Measurements from ENCODE around the gene GTF2H1.
"Not testable (repeated sequence)": the region's sequence is repeated elsewhere in the genome, so short reads cannot be mapped to it uniquely, and the experiment has no call there.

GTF2H1 gene

DNA sequence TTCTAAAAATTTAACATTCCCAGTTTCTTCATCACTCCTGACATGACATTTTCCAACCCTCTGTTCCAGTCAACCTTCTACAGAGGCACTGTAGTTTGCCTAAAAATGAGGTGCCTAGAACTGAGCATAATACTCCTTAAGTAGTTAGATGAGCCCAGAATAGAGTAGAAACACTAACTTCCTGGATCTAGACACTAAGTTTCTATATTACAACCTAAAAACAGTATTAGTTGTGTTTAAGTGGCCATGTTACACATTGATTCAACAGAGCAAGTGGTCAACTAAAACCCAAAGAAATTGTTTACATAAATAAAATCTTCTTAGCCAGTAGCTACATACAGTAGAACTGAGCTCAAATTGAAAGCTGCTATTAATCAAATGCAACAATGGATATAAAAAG is 1.8 kb upstream of the GTF2H1 start:
- H3K4me1 ChIP-seq (ENCODE audit: control insufficient read depth, low read depth, low read length): peaks cover 4% of the 10 kb centered on the region
- no peak overlapping the region for H3K4ac ChIP-seq (ENCODE audit: low read depth, low read length)
- H3K36me3 ChIP-seq (ENCODE audit: control insufficient read depth, insufficient read depth, low read length): no peaks in the 10 kb centered on the region
- H3K56ac ChIP-seq (ENCODE audit: low read length): peak overlapping the region; percentile 70
- no peak overlapping the region for H3K4me2 ChIP-seq (ENCODE audit: low read length)
- H2AK5ac ChIP-seq (ENCODE audit: low read length): no peak overlapping the region
- H2BK5ac ChIP-seq (ENCODE audit: low read length): no peak overlapping the region
- no peak overlapping the region for H4K8ac ChIP-seq (ENCODE audit: low read depth, low read length)
- no peak overlapping the region for H3K4me3 ChIP-seq (ENCODE audit: low read length)
- no peak overlapping the region for H4K5ac ChIP-seq (ENCODE audit: low read length)
- H3K27me3 ChIP-seq (ENCODE audit: insufficient read depth, low read length, poor library complexity): no peaks in the 10 kb centered on the region
- no peak overlapping the region for H2BK15ac ChIP-seq (replicated peaks; ENCODE audit: low read depth)
- no peak overlapping the region for H3K27ac ChIP-seq (ENCODE audit: low read depth, low read length)
- H3K18ac ChIP-seq (ENCODE audit: low read length): no peak overlapping the region
- no peak overlapping the region for H3K23ac ChIP-seq (ENCODE audit: low read length)
- peaks cover 19% of the 10 kb centered on the region for H3K79me1 ChIP-seq (ENCODE audit: low read length)
- H3K9ac ChIP-seq (ENCODE audit: low read length): peak overlapping the region; percentile 24
- no peak for DNase-seq
- H3K79me2 ChIP-seq (ENCODE audit: control insufficient read depth, insufficient read depth, low read length): peaks cover 54% of the 10 kb centered on the region
- no peak overlapping the region for H2BK120ac ChIP-seq (ENCODE audit: low read depth, low read length)

DNA sequence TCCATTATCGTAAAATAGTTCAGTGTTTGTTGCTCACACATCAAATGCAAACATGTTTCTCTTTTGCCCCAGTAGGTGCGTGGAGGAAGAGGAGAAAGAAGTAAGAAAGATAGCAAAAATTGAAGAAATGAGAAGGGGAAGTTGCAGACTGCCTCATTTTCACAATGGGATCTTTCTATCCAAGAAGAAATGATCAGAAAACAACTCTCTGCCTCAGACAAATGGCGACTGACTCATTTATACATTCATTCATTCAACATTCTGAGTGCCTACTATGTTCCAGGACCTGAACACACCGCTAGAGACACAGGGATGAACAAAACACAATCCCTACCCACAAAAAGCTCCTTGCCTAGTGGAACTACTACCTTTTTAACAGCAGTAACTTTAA is 794 bp upstream of the GTF2H1 start:
- Histone ChIP-seq H3K56ac (ENCODE audit: low read length) (peak overlapping the region; percentile 81), H2BK15ac (replicated peaks; ENCODE audit: low read depth) (no peak overlapping the region), H4K8ac (ENCODE audit: low read depth, low read length) (no peak overlapping the region), H2BK120ac (ENCODE audit: low read depth, low read length) (no peak overlapping the region), H3K27ac (ENCODE audit: low read depth, low read length) (peak overlapping the region; percentile 10), H3K4ac (ENCODE audit: low read depth, low read length) (no peak overlapping the region), H3K79me2 (ENCODE audit: control insufficient read depth, insufficient read depth, low read length) (peaks cover 53% of the 10 kb centered on the region), H3K4me3 (ENCODE audit: low read length) (peak overlapping the region; percentile 84), H3K4me1 (ENCODE audit: control insufficient read depth, low read depth, low read length) (peaks cover 4% of the 10 kb centered on the region), H3K9ac (ENCODE audit: low read length) (peak overlapping the region; percentile 84), H4K5ac (ENCODE audit: low read length) (no peak overlapping the region), H3K79me1 (ENCODE audit: low read length) (peaks cover 15% of the 10 kb centered on the region), H3K36me3 (ENCODE audit: control insufficient read depth, insufficient read depth, low read length) (no peaks in the 10 kb centered on the region), H2AK5ac (ENCODE audit: low read length) (no peak overlapping the region), H2BK5ac (ENCODE audit: low read length) (no peak overlapping the region), H3K27me3 (ENCODE audit: insufficient read depth, low read length, poor library complexity) (no peaks in the 10 kb centered on the region), H3K18ac (ENCODE audit: low read length) (no peak overlapping the region), H3K4me2 (ENCODE audit: low read length) (peak overlapping the region; percentile 31), H3K23ac (ENCODE audit: low read length) (no peak overlapping the region)
- no CpG with 5 or more reads among the region's 4 CpGs for WGBS (ENCODE audit: extremely low coverage, insufficient coverage, low lambda C conversion rate)
- DNase-seq: no peak

GRCh38 chr11:18322818-18323570 is 627 bp downstream of the GTF2H1 start:
- H3K4me3 ChIP-seq (ENCODE audit: low read length): peak overlapping the region; percentile 90
- peak overlapping the region; percentile 98 for H3K4me2 ChIP-seq (ENCODE audit: low read length)
- H2BK5ac ChIP-seq (ENCODE audit: low read length): no peak overlapping the region
- no peak overlapping the region for H3K23ac ChIP-seq (ENCODE audit: low read length)
- peak; percentile 30 for DNase-seq
- H2BK15ac ChIP-seq (replicated peaks; ENCODE audit: low read depth): no peak overlapping the region
- no peak overlapping the region for H2BK120ac ChIP-seq (ENCODE audit: low read depth, low read length)
- peaks cover 4% of the 10 kb centered on the region for H3K4me1 ChIP-seq (ENCODE audit: control insufficient read depth, low read depth, low read length)
- H2AK5ac ChIP-seq (ENCODE audit: low read length): no peak overlapping the region
- peak overlapping the region; percentile 97 for H3K56ac ChIP-seq (ENCODE audit: low read length)
- peaks cover 48% of the 10 kb centered on the region for H3K79me2 ChIP-seq (ENCODE audit: control insufficient read depth, insufficient read depth, low read length)
- H3K4ac ChIP-seq (ENCODE audit: low read depth, low read length): peak overlapping the region; percentile 17
- H3K79me1 ChIP-seq (ENCODE audit: low read length): peaks cover 14% of the 10 kb centered on the region
- no peak overlapping the region for H3K27ac ChIP-seq (ENCODE audit: low read depth, low read length)
- no peak overlapping the region for H4K5ac ChIP-seq (ENCODE audit: low read length)
- peak overlapping the region; percentile 84 for H3K9ac ChIP-seq (ENCODE audit: low read length)
- no CpG with 5 or more reads among the region's 18 CpGs for WGBS (ENCODE audit: extremely low coverage, insufficient coverage, low lambda C conversion rate)
- no peak overlapping the region for H4K8ac ChIP-seq (ENCODE audit: low read depth, low read length)
- H3K27me3 ChIP-seq (ENCODE audit: insufficient read depth, low read length, poor library complexity): no peaks in the 10 kb centered on the region
- no peak overlapping the region for H3K18ac ChIP-seq (ENCODE audit: low read length)
- H3K36me3 ChIP-seq (ENCODE audit: control insufficient read depth, insufficient read depth, low read length): no peaks in the 10 kb centered on the region

DNA sequence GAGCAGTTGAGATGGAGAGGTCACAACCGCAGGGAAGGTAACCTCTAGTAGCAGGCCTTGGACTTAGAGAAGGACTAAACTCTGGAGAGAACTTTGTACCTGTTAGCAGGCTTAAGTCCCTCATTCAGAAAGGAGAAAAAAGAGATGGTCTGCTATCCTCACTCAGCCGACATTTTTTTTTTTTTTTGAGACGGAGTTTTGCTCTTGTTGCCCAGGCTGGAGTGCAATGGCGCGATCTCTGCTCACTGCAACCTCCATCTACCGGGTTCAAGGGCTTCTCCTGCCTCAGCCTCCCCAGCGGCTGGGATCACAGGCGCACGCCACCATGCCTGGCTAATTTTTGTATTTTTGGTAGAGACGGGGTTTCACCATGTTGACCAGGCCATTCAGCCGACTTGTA is 1.5 kb downstream of the GTF2H1 start:
- peaks cover 14% of the 10 kb centered on the region for H3K79me1 ChIP-seq (ENCODE audit: low read length)
- H3K56ac ChIP-seq (ENCODE audit: low read length); H3K4me1 ChIP-seq (ENCODE audit: control insufficient read depth, low read depth, low read length); H4K8ac ChIP-seq (ENCODE audit: low read depth, low read length); H3K36me3 ChIP-seq (ENCODE audit: control insufficient read depth, insufficient read depth, low read length); H2AK5ac ChIP-seq (ENCODE audit: low read length); H3K23ac ChIP-seq (ENCODE audit: low read length); H3K27ac ChIP-seq (ENCODE audit: low read depth, low read length); DNase-seq; H3K4me3 ChIP-seq (ENCODE audit: low read length); H3K4ac ChIP-seq (ENCODE audit: low read depth, low read length); H3K4me2 ChIP-seq (ENCODE audit: low read length); H2BK5ac ChIP-seq (ENCODE audit: low read length); H3K27me3 ChIP-seq (ENCODE audit: insufficient read depth, low read length, poor library complexity); H3K18ac ChIP-seq (ENCODE audit: low read length); H2BK120ac ChIP-seq (ENCODE audit: low read depth, low read length); H4K5ac ChIP-seq (ENCODE audit: low read length); H2BK15ac ChIP-seq (replicated peaks; ENCODE audit: low read depth): not testable (repeated sequence)
- WGBS (ENCODE audit: extremely low coverage, insufficient coverage, low lambda C conversion rate): no CpG with 5 or more reads among the region's 11 CpGs
- peak overlapping the region; percentile 58 for H3K9ac ChIP-seq (ENCODE audit: low read length)
- H3K79me2 ChIP-seq (ENCODE audit: control insufficient read depth, insufficient read depth, low read length): peaks cover 44% of the 10 kb centered on the region

DNA sequence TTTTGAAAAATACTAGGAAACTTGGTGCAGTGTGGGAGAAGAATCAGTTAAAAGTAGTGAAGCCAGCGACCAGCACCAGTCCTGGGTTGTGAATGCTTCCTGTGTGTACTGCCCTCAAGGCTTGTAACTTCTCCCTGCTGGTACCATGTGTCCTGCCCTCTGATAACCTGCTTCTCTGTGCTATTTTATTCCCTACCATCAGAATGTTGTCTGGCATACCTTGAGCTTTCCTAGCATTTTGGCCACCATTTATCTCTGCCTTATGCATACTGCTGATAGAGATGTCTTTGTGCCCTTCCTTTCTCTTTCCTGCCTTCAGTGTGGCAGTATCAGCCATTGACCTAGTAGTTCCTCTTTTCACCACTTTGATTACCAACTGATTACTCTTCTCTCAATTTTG is 2.0 kb downstream of the GTF2H1 start:
- H3K9ac ChIP-seq (ENCODE audit: low read length): peak overlapping the region; percentile 58
- no peak overlapping the region for H2BK120ac ChIP-seq (ENCODE audit: low read depth, low read length)
- no peak overlapping the region for H3K27ac ChIP-seq (ENCODE audit: low read depth, low read length)
- no peak overlapping the region for H4K5ac ChIP-seq (ENCODE audit: low read length)
- no peak overlapping the region for H2BK15ac ChIP-seq (replicated peaks; ENCODE audit: low read depth)
- no peak overlapping the region for H3K4me3 ChIP-seq (ENCODE audit: low read length)
- H3K4me2 ChIP-seq (ENCODE audit: low read length): peak overlapping the region; percentile 10
- H2AK5ac ChIP-seq (ENCODE audit: low read length): no peak overlapping the region
- peak; percentile 23 for DNase-seq
- H3K4me1 ChIP-seq (ENCODE audit: control insufficient read depth, low read depth, low read length): peaks cover 4% of the 10 kb centered on the region
- H3K79me2 ChIP-seq (ENCODE audit: control insufficient read depth, insufficient read depth, low read length): peaks cover 44% of the 10 kb centered on the region
- no peaks in the 10 kb centered on the region for H3K27me3 ChIP-seq (ENCODE audit: insufficient read depth, low read length, poor library complexity)
- H4K8ac ChIP-seq (ENCODE audit: low read depth, low read length): no peak overlapping the region
- H3K36me3 ChIP-seq (ENCODE audit: control insufficient read depth, insufficient read depth, low read length): peaks cover 2% of the 10 kb centered on the region
- H3K18ac ChIP-seq (ENCODE audit: low read length): no peak overlapping the region
- no peak overlapping the region for H3K4ac ChIP-seq (ENCODE audit: low read depth, low read length)
- no peak overlapping the region for H2BK5ac ChIP-seq (ENCODE audit: low read length)
- H3K23ac ChIP-seq (ENCODE audit: low read length): no peak overlapping the region
- peaks cover 17% of the 10 kb centered on the region for H3K79me1 ChIP-seq (ENCODE audit: low read length)
- peak overlapping the region; percentile 53 for H3K56ac ChIP-seq (ENCODE audit: low read length)
- no CpG with 5 or more reads among the region's 1 CpG for WGBS (ENCODE audit: extremely low coverage, insufficient coverage, low lambda C conversion rate)

All from mesendoderm (in vitro differentiated cells).